OCI-LY7 (cell line): Measurements from ENCODE around the gene OAT. TPM values are rescaled to one million over a fixed set of nuclear protein-coding genes. Genes with fewer than 3 reads are reported as not detected.

Experiments
- BruUV-seq: library from RNA; stranded (reverse); fragments of 400-500 nt; replicated peaks from 2 replicates; lab custom pipeline; 2021; lab: Mats Ljungman, UMichigan
- CTCF ChIA-PET: fragments of 300-600 bp; sonication (Branson Sonifier 250); formaldehyde crosslinking; loops from one replicate; lab custom pipeline; 2022; ENCODE audit warnings: antibody characterized with exemption; ENCODE audit not compliant: unreplicated experiment; lab: Charles Lee
- POLR2A ChIA-PET: fragments of 300-600 bp; sonication (Branson Sonifier 250); formaldehyde crosslinking; loops from one replicate; lab custom pipeline; 2022; ENCODE audit warnings: antibody characterized with exemption; lab: Charles Lee
- DNase-seq: peaks from one replicate; pipeline ENCODE4 v3.0.0-alpha.2; 2015; ENCODE audit warnings: low spot score
- H2AFZ ChIP-seq: fragments of 200-600 bp; sonication (generic), shearing (Covaris generic); 2 replicates; pipeline ENCODE4 v1.6.1; 2014; ENCODE audit warnings: mild to moderate bottlenecking, antibody characterized with exemption, low read length, moderate library complexity
- H3K27ac ChIP-seq: fragments of 200-600 bp; sonication (generic); 2 replicates; pipeline ENCODE4 v1.5.1; 2014; ENCODE audit warnings: mixed run types, low read depth, mild to moderate bottlenecking, moderate library complexity, low read length, inconsistent platforms; ENCODE audit not compliant: poor library complexity, severe bottlenecking
- H3K36me3 ChIP-seq: fragments of 200-600 bp; sonication (generic); 2 replicates; pipeline ENCODE4 v1.6.1; 2014; ENCODE audit warnings: mild to moderate bottlenecking, antibody characterized with exemption, low read length, moderate library complexity, mixed read lengths; ENCODE audit not compliant: insufficient read depth
- H3K4me1 ChIP-seq: fragments of 200-600 bp; sonication (generic); 2 replicates; pipeline ENCODE4 v1.5.1; 2014; ENCODE audit warnings: mild to moderate bottlenecking, low read length; ENCODE audit not compliant: insufficient read depth, poor library complexity, severe bottlenecking
- H3K4me2 ChIP-seq: fragments of 200-600 bp; sonication (generic); 2 replicates; pipeline ENCODE4 v1.6.1; 2014; ENCODE audit warnings: mild to moderate bottlenecking, low read length
- H3K4me3 ChIP-seq: fragments of 200-600 bp; sonication (generic); 2 replicates; pipeline ENCODE4 v1.5.1; 2014; ENCODE audit warnings: mild to moderate bottlenecking, low read depth, low read length; ENCODE audit not compliant: poor library complexity, severe bottlenecking
- H3K79me2 ChIP-seq: fragments of 200-600 bp; sonication (generic); 2 replicates; pipeline ENCODE4 v1.6.1; 2016; ENCODE audit warnings: low read depth, mild to moderate bottlenecking, low read length, moderate library complexity, mixed read lengths; ENCODE audit not compliant: insufficient read depth
- H3K9me2 ChIP-seq: fragments of 200-600 bp; sonication (generic); 2 replicates; pipeline ENCODE4 v1.6.1; 2016; ENCODE audit warnings: mild to moderate bottlenecking, low read length, mixed read lengths; ENCODE audit not compliant: insufficient read depth
- H3K9me3 ChIP-seq: fragments of 200-600 bp; sonication (generic); 2 replicates; pipeline ENCODE4 v1.6.1; 2014; ENCODE audit warnings: mild to moderate bottlenecking, mixed run types, low read length, mixed read lengths
- H4K20me1 ChIP-seq: fragments of 200-600 bp; sonication (generic); 2 replicates; pipeline ENCODE4 v1.6.1; 2014; ENCODE audit warnings: mild to moderate bottlenecking, antibody characterized with exemption, low read length, moderate library complexity, mixed read lengths; ENCODE audit not compliant: insufficient read depth
- CTCF ChIP-seq: fragments of 200-600 bp; sonication (generic); conservative IDR thresholded peaks from 2 replicates; pipeline ENCODE4 v1.5.1; 2014; ENCODE audit warnings: mild to moderate bottlenecking, antibody characterized with exemption, low read length, moderate library complexity, mixed read lengths
- EZH2phosphoT487 ChIP-seq: fragments of 200-600 bp; sonication (generic); IDR thresholded peaks from 2 replicates; pipeline ENCODE4 v1.6.1; 2018; ENCODE audit warnings: low read depth, borderline replicate concordance, mild to moderate bottlenecking, mixed run types, antibody characterized with exemption, low read length, moderate library complexity, mixed read lengths
- intact Hi-C: fragments of 100-400 bp; cut with micrococcal nuclease; formaldehyde crosslinking; loops from one replicate; pipeline ENCODE4 v1.10.0; 2022; ENCODE audit not compliant: unreplicated experiment
- total RNA-seq, 2 experiments: library from RNA; depleted of rRNA in 1 of 2; stranded (reverse); fragments of >200 nt in 1 of 2; shearing (Covaris generic) in 1 of 2; gene quantifications; 2 replicates each; pipeline ENCODE4 v1.2.3, GENCODE V29; 2014 to 2022

Gene OAT
- total RNA-seq, 2 experiments from 2014 or later: 13.5 to 27.1 TPM

GRCh38 chr10:124348801-124349200 lies 69.9 kb downstream of the OAT start:
- intact Hi-C loops: no loop called here
- H2AFZ ChIP-seq: no peak overlapping the region
- H3K27ac ChIP-seq: no peak overlapping the region
- BruUV-seq: no TSS peak
- no peak overlapping the region for H3K4me3 ChIP-seq
- H3K9me2 ChIP-seq: no peaks in the 10 kb centered on the region
- no peak for TF ChIP-seq EZH2phosphoT487
- TF ChIP-seq CTCF: no peak
- no peaks in the 10 kb centered on the region for H3K79me2 ChIP-seq
- no peaks in the 10 kb centered on the region for H3K4me1 ChIP-seq
- no peaks in the 10 kb centered on the region for H3K9me3 ChIP-seq
- H4K20me1 ChIP-seq: no peaks in the 10 kb centered on the region
- H3K4me2 ChIP-seq: no peak overlapping the region
- ChIA-PET CTCF (no interaction called here), POLR2A (no interaction called here)
- DNase-seq: no peak
- no peaks in the 10 kb centered on the region for H3K36me3 ChIP-seq

GRCh38 chr10:124347956-124348355 lies 70.8 kb downstream of the OAT start:
- TF ChIP-seq EZH2phosphoT487 (no peak), CTCF (no peak)
- no peaks in the 10 kb centered on the region for H3K36me3 ChIP-seq
- no peaks in the 10 kb centered on the region for H3K9me3 ChIP-seq
- no TSS peak for BruUV-seq
- intact Hi-C loops: no loop called here
- DNase-seq: no peak
- ChIA-PET POLR2A (no interaction called here), CTCF (no interaction called here)
- no peak overlapping the region for H2AFZ ChIP-seq
- H3K9me2 ChIP-seq: no peaks in the 10 kb centered on the region
- H3K4me2 ChIP-seq: no peak overlapping the region
- no peak overlapping the region for H3K27ac ChIP-seq
- no peaks in the 10 kb centered on the region for H3K79me2 ChIP-seq
- no peaks in the 10 kb centered on the region for H3K4me1 ChIP-seq
- H3K4me3 ChIP-seq: no peak overlapping the region
- H4K20me1 ChIP-seq: no peaks in the 10 kb centered on the region

Other genes with a start within 250 kb of the OAT start
- not detected in 2 replicates for gene NKX1-2, start 31.1 kb upstream of the OAT start, total RNA-seq (2014; rRNA removed; shearing (Covaris generic))
- not detected in 2 replicates for gene NKX1-2, start 31.1 kb upstream of the OAT start, total RNA-seq (2022)
- 19.1 and 30.3 TPM in 2 replicates for gene LHPP, start 42.9 kb upstream of the OAT start, total RNA-seq (2014; rRNA removed; shearing (Covaris generic))
- 53.3 and 65.2 TPM in 2 replicates for gene LHPP, start 42.9 kb upstream of the OAT start, total RNA-seq (2022)